NOMO-1 (cell line): ENCODE results near the gene PTDSS2.

ENCODE experiments used
- DNase-seq, 2 experiments: peaks; one replicate each; lab custom pipeline; 2025; ENCODE audit not compliant: unreplicated experiment in 2 of 2; lab: John Stamatoyannopoulos, UW

Gene PTDSS2

GRCh38 chr11:488062-488461 lies 38.0 kb downstream of the PTDSS2 start:
- no peak for DNase-seq

- no peak for DNase-seq
Measured at GRCh38 chr11:488579-488978, 38.5 kb downstream of the PTDSS2 start.

- no peak for DNase-seq
Measured at GRCh38 chr11:488992-489391, 38.9 kb downstream of the PTDSS2 start.

GRCh38 chr11:489610-490185 lies 39.6 kb downstream of the PTDSS2 start:
- no peak for DNase-seq

GRCh38 chr11:490186-490929 lies 40.3 kb downstream of the PTDSS2 start:
- DNase-seq, result no peak

GRCh38 chr11:490930-491260 lies 40.8 kb downstream of the PTDSS2 start:
- no peak for DNase-seq

GRCh38 chr11:491358-491757 lies 41.3 kb downstream of the PTDSS2 start:
- no peak for DNase-seq

GRCh38 chr11:492427-493226 lies 42.5 kb downstream of the PTDSS2 start:
- DNase-seq, result no peak

GRCh38 chr11:494761-495536 lies 44.9 kb downstream of the PTDSS2 start:
- no peak for DNase-seq

- DNase-seq, result no peak
Measured at GRCh38 chr11:495537-495931, 45.5 kb downstream of the PTDSS2 start.

GRCh38 chr11:496834-497564 lies 46.9 kb downstream of the PTDSS2 start:
- DNase-seq, result no peak

GRCh38 chr11:497565-498296 lies 47.7 kb downstream of the PTDSS2 start:
- no peak for DNase-seq

- DNase-seq, result no peak
Measured at GRCh38 chr11:498297-499181, 48.5 kb downstream of the PTDSS2 start.

GRCh38 chr11:499201-500076 lies 49.4 kb downstream of the PTDSS2 start:
- no peak for DNase-seq

GRCh38 chr11:501001-501682 lies 51.1 kb downstream of the PTDSS2 start:
- no peak for DNase-seq

- no peak for DNase-seq
Measured at GRCh38 chr11:501683-502287, 51.7 kb downstream of the PTDSS2 start.
